Astrocyte (in vitro differentiated cells and primary cell): ENCODE measurements around the gene SUPT4H1. TPM values are rescaled to one million over a fixed set of nuclear protein-coding genes. Genes with fewer than 3 reads are reported as not detected.

Experiments used
- DNase-seq: peaks from one replicate; pipeline ENCODE4 v3.0.0-alpha.2; 2010; ENCODE audit warnings: low read depth
- FAIRE-seq: peaks from 2 replicates; lab custom pipeline; 2011; peaks lifted over from hg19 to GRCh38; lab: Jason Lieb, UNC
- H2AFZ ChIP-seq: 2 replicates; pipeline ENCODE4 v1.6.0; 2012; ENCODE audit warnings: low read depth, low read length, inconsistent platforms
- H3K27ac ChIP-seq: 2 replicates; pipeline ENCODE4 v1.5.1; 2011; ENCODE audit warnings: low read depth, low read length, inconsistent platforms
- H3K27me3 ChIP-seq: 2 replicates; pipeline ENCODE4 v1.6.0; 2011; ENCODE audit warnings: low read length, inconsistent platforms; ENCODE audit not compliant: insufficient read depth
- H3K36me3 ChIP-seq: 2 replicates; pipeline ENCODE4 v1.5.1; 2011; ENCODE audit warnings: low read length, inconsistent platforms; ENCODE audit not compliant: insufficient read depth
- H3K4me1 ChIP-seq: 2 replicates; pipeline ENCODE4 v1.5.1; 2011; ENCODE audit warnings: low read length, inconsistent platforms; ENCODE audit not compliant: insufficient read depth
- H3K4me2 ChIP-seq: 2 replicates; pipeline ENCODE4 v1.6.0; 2012; ENCODE audit warnings: low read length, inconsistent platforms
- H3K4me3 ChIP-seq: 2 replicates; pipeline ENCODE4 v1.5.1; 2011; ENCODE audit warnings: low read depth, mild to moderate bottlenecking, low read length, inconsistent platforms; ENCODE audit not compliant: insufficient read depth
- H3K79me2 ChIP-seq: 2 replicates; pipeline ENCODE4 v1.6.0; 2012; ENCODE audit warnings: mild to moderate bottlenecking, low read length, inconsistent platforms; ENCODE audit not compliant: insufficient read depth
- H3K9ac ChIP-seq: 2 replicates; pipeline ENCODE4 v1.6.0; 2012; ENCODE audit warnings: mild to moderate bottlenecking, low read length, inconsistent platforms
- H3K9me3 ChIP-seq: 2 replicates; pipeline ENCODE4 v1.5.1; 2012; ENCODE audit warnings: low read depth, mild to moderate bottlenecking, low read length, inconsistent platforms; ENCODE audit not compliant: insufficient read depth
- H4K20me1 ChIP-seq: 2 replicates; pipeline ENCODE4 v1.6.0; 2012; ENCODE audit warnings: low read length, inconsistent platforms; ENCODE audit not compliant: insufficient read depth
- H3K27ac Mint-ChIP-seq: one replicate; pipeline ENCODE4 v1.8.0; 2021; ENCODE audit warnings: mild to moderate bottlenecking, mixed read lengths; ENCODE audit not compliant: unreplicated experiment
- H3K27me3 Mint-ChIP-seq: one replicate; pipeline ENCODE4 v1.8.0; 2021; ENCODE audit warnings: low read depth, mixed read lengths; ENCODE audit not compliant: unreplicated experiment
- H3K36me3 Mint-ChIP-seq: one replicate; pipeline ENCODE4 v1.8.0; 2021; ENCODE audit warnings: low read depth, mixed read lengths; ENCODE audit not compliant: unreplicated experiment
- H3K4me1 Mint-ChIP-seq: one replicate; pipeline ENCODE4 v1.8.0; 2021; ENCODE audit warnings: low read depth, mixed read lengths; ENCODE audit not compliant: unreplicated experiment
- H3K4me3 Mint-ChIP-seq: one replicate; pipeline ENCODE4 v1.8.0; 2021; ENCODE audit warnings: mild to moderate bottlenecking, moderate library complexity, mixed read lengths; ENCODE audit not compliant: unreplicated experiment
- H3K9me3 Mint-ChIP-seq: one replicate; pipeline ENCODE4 v1.8.0; 2021; ENCODE audit warnings: mild to moderate bottlenecking, mixed read lengths; ENCODE audit not compliant: unreplicated experiment
- CTCF ChIP-seq: IDR thresholded peaks from 2 replicates; pipeline ENCODE4 v1.5.1; 2011; ENCODE audit warnings: low read depth, mild to moderate bottlenecking, inconsistent platforms, low read length, moderate library complexity; ENCODE audit not compliant: insufficient read depth
- EZH2 ChIP-seq: IDR thresholded peaks from 2 replicates; pipeline ENCODE4 v1.6.1; 2012; ENCODE audit warnings: mild to moderate bottlenecking, low read length, inconsistent platforms; ENCODE audit not compliant: insufficient read depth
- total RNA-seq: library from RNA; stranded (reverse); gene quantifications from 2 replicates; pipeline ENCODE4 v1.2.1, GENCODE V29; 2021

Gene SUPT4H1
- total RNA-seq, 1 donor from 2014 or later: 108 TPM

GRCh38 chr17:58391302-58391984, 39.4 kb upstream of the SUPT4H1 start:
- Histone ChIP-seq H3K27ac (no peak overlapping the region), H3K9ac (no peak overlapping the region), H3K4me3 (no peak overlapping the region), H3K9me3 (no peaks in the 10 kb centered on the region), H3K27me3 (peaks cover 45% of the 10 kb centered on the region), H3K79me2 (no peaks in the 10 kb centered on the region), H3K4me2 (peak overlapping the region; percentile 61), H3K36me3 (no peaks in the 10 kb centered on the region), H3K4me1 (peaks cover 6% of the 10 kb centered on the region), H4K20me1 (no peaks in the 10 kb centered on the region), H2AFZ (peak overlapping the region; percentile 16)
- TF ChIP-seq CTCF (no peak), EZH2 (no peak)
- H3K27ac Mint-ChIP-seq: no peak overlapping the region
- peaks cover 3% of the 10 kb centered on the region for H3K27me3 Mint-ChIP-seq
- FAIRE-seq (no peak), DNase-seq (peak; percentile 20)
- no peak overlapping the region for H3K4me3 Mint-ChIP-seq
- H3K9me3 Mint-ChIP-seq: no peaks in the 10 kb centered on the region
- no peaks in the 10 kb centered on the region for H3K36me3 Mint-ChIP-seq
- peaks cover 13% of the 10 kb centered on the region for H3K4me1 Mint-ChIP-seq

GRCh38 chr17:58390884-58391283, 38.9 kb upstream of the SUPT4H1 start:
- FAIRE-seq: no peak
- TF ChIP-seq EZH2 (no peak), CTCF (no peak)

More at GRCh38 chr17:58390884-58391283, 38.9 kb upstream of the SUPT4H1 start:
- H3K9me3 ChIP-seq: no peaks in the 10 kb centered on the region
- no peak overlapping the region for H3K4me3 ChIP-seq
- no peak overlapping the region for H3K4me2 ChIP-seq
- Mint-ChIP-seq H3K36me3 (no peaks in the 10 kb centered on the region), H3K27ac (no peak overlapping the region), H3K4me1 (peaks cover 13% of the 10 kb centered on the region), H3K27me3 (peaks cover 3% of the 10 kb centered on the region), H3K4me3 (no peak overlapping the region), H3K9me3 (no peaks in the 10 kb centered on the region)
- H3K27ac ChIP-seq: no peak overlapping the region
- H2AFZ ChIP-seq: no peak overlapping the region
- no peak for DNase-seq
- no peaks in the 10 kb centered on the region for H3K36me3 ChIP-seq
- H3K9ac ChIP-seq: no peak overlapping the region
- no peaks in the 10 kb centered on the region for H4K20me1 ChIP-seq
- no peaks in the 10 kb centered on the region for H3K79me2 ChIP-seq
- H3K4me1 ChIP-seq: peaks cover 6% of the 10 kb centered on the region
- peaks cover 40% of the 10 kb centered on the region for H3K27me3 ChIP-seq
